DMS 273 treated with DMSO at 0.1 percent for 48 hours (cell line): ENCODE results near the gene KCNK18.

Experiments used
- DNase-seq: peaks from one replicate; lab custom pipeline; 2025; lab: John Stamatoyannopoulos, UW

The KCNK18 gene

GRCh38 chr10:117250411-117250810 is 53.1 kb downstream of the KCNK18 start:
- DNase-seq = no peak

- DNase-seq = no peak
Measured at GRCh38 chr10:117253908-117254307, 56.6 kb downstream of the KCNK18 start.

DNA sequence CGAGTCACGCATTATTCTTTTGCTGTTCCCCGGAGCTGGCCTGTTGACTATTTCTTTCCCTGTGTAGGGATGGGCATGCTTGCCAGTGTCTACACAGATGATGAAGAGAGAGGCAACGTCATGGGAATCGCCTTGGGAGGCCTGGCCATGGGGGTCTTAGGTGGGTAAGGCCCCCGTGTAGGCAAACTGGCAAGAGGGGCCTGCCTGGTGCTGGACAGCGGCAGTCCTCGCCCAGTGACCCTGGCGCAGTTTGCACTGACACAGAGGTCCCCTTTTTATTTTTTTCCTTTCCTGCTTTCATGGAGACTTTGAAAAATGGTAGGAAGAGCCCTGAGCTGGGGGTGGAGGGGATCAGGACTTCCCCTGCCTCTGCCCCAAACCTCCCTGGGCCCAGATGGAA is 57.0 kb downstream of the KCNK18 start:
- no peak for DNase-seq

DNA sequence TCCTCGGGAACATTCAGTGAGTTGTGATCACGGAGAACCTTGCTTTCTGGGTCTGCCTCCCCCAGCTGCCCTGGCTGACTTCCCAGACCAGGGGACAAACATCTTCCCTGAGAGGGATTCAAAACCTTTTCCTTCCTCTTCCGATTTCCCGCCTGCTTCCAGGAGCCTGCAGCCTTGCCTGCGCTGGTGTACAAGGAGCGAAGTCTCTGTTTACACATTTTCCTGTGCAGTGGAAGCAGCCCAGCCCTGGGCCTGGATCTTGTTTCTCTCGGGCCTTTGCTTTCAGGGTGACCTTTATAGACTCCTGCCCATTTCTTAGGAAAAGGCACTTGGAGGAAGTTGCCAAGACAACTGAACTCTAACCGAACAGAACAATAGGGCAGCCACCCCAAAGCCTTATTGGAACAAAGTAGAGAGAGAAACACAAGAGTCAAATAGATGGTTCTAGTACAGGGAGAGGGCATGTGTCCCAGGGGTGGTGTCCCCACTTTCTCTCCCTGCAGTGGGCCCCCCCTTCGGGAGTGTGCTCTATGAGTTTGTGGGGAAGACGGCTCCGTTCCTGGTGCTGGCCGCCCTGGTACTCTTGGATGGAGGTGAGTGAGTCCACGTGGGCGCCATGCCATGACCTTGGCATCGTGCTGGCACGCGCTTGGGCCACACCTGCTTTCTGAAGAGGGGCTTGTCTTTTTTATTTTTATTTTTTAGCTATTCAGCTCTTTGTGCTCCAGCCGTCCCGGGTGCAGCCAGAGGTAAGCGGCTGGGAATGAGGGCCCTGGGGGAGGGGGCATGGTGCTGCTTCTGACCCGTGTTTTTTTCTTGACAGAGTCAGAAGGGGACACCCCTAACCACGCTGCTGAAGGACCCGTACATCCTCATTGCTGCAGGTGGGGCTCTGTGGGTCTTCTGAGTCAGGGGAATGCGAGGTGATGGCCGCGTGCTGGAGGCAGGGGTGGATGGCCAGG is 57.8 kb downstream of the KCNK18 start:
- DNase-seq = no peak

DNA sequence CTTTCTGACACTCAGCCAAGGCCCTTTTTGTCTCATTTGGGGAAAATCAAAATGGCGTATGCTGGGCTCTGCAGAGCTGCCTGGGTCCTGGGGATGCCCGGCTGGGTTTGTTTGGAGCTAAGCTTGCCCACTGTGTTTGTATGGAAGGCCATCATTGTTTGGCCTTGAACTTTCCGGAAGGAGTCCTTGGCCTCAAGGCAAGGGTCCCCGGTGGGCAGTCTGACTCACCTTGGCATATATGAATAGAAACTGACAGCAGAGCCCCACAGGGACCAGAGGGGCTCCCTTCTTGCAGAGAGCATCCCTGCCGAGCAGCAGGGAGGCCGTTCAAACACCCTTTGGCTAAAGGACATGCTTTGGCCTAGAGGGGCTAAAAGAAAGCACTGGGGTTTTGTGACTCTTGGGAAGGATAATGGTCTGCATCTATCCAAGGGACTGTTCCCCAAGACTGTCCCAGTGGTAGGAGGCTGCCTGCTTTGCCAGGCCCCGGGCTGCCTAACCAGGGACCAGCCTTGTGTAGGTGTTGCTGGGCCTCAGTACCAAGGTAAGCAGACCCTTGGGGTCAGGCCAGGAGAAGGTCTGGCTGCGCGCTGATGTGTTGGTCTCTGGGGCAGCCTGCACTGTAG is 58.7 kb downstream of the KCNK18 start:
- no peak for DNase-seq

DNA sequence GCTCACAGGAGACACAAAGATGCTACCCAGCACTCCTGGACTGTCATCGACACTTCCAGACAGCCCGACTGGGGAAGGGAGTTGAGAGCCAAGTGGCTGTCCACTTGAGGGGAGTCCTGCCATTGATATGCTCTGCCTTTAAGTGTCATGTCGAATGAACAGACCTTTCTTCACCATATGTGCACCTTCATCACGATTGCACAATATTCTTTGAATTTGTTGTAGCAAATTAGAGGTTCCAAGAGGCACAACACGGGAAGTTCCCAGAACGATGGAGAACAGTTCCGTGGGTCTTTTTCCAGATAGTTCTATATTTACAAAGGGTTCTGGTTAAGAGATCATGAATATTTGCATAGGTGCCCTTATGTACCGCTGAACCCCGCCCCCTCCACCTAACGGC is 59.6 kb downstream of the KCNK18 start:
- DNase-seq = no peak

DNA sequence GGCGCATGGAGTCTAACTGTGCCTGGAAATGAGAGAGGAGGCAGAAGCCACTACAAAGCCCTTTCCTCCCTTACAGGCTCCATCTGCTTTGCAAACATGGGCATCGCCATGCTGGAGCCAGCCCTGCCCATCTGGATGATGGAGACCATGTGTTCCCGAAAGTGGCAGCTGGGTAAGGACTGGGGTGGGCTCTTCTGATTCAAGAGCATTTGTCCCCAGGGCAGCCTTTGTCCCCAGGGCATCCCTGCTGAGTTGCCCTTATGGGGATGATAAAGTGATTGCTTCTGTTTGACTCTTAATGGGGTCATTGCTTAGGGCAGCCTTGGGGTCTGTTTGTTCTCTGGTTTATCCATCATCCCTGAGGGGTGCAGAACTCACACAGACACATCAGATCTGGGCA is 60.4 kb downstream of the KCNK18 start:
- no peak for DNase-seq

DNA sequence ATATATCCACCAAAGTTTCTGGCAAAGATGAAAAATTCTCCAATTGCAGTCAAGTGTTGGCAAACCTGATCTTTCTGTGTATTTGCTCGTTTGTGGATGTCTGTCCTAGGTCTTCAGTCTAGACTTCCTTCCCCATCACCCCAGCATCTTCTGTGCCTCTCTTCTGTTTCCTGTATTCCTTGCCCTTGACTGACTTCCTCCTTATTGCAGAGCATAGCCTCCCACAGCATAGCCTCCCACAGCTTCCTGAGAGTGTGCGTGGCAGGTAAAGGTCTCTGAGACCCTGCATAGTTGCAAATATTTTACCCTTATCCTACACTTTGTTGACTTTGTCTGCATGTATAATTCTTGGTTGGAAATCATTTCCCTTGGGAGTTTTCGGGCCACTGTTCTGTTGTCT is 62.0 kb downstream of the KCNK18 start:
- DNase-seq = no peak
